ENCODE data around the gene BLMH.

DNA sequence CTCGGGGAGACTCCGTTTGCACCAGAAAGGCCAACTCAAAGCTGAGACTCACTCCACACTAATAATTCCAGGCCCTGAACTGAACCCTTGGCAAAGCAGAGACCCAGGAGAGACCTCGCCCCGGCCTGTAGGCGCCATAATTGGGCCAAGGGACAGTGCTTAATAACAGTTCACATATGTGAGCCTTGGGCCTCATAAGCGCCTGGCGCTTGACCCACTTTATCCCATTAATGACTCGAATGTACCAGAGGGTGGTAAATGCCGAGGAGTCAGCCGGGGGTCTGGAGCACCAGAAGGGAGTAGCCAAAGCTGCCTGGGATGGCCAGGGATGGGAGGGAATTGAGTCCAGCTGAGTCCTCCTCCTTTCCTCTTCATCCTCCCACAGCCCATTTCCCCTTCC is 80.8 kb downstream of the BLMH start:
- TF ChIP-seq POLR2AphosphoS5 (IDR thresholded peaks at IDR 0.05): no peak
- TF ChIP-seq POLR2A (IDR thresholded peaks at IDR 0.05; ENCODE audit: low read depth): no peak
- TF ChIP-seq CTCF (IDR thresholded peaks at IDR 0.05): no peak
- TF ChIP-seq EP300 (IDR thresholded peaks at IDR 0.05): no peak

Data from esophagus muscularis mucosa (tissue), 4 donors.